ENCODE data around the gene MLC1. TPM values are rescaled to one million over a fixed set of nuclear protein-coding genes. Genes with fewer than 3 reads are reported as not detected.

The MLC1 gene
- total RNA-seq, 1 donor from 2014 or later, result 0.52 TPM

DNA sequence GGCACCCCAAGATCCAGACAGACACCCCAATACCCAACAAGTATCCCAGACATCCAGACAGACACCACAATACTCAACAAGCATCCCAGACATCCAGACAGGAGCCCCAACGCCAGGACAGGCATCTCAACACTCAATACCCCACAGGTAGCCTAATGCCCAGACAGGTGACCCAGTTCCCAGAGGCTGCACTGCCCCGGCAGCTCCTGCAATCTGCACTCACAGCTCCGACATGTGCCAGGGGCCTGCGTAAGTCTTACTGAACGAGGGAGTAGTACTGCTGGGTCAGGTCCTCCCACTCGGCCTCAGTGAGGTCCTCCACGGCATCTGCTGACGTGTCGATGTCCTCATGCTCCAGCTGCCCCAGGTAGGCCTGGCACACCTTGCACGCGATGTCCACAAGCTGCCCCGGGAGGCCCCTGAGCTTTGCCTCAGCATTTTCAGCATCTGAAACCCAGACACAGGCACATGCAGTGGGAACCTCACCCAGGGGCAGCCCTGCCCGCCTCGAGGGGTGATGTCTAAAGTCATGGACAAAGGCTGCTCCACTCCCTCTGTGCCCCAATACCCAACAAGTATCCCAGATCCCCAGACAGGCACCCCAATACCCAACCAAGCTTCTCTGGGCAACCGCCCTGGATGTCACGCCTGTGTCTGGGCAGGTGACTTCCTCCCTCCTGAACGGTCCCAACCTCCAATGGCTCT, 43.7 kb downstream of the MLC1 start:
- no peaks in the 10 kb centered on the region for H3K4me1 ChIP-seq (ENCODE audit: control insufficient read depth in 3 of 3, insufficient read depth in 3 of 3, low read length in 3 of 3)
- peaks cover 6 to 26% (median 15%) of the 10 kb centered on the region in 3 donors for H3K27me3 ChIP-seq (ENCODE audit: control insufficient read depth in 3 of 3, insufficient read depth in 3 of 3, low read length in 3 of 3)
- H3K9ac ChIP-seq (ENCODE audit: low read depth in 1 of 3, low read length in 3 of 3), result no peak overlapping the region
- H3K36me3 ChIP-seq (ENCODE audit: control insufficient read depth in 3 of 3, insufficient read depth in 3 of 3, low read length in 3 of 3), result no peaks in the 10 kb centered on the region
- H3K4me3 ChIP-seq (ENCODE audit: low read length in 3 of 3), result no peak overlapping the region
- peaks cover 3 to 6% (median 4%) of the 10 kb centered on the region in 3 donors for H3K9me3 ChIP-seq (ENCODE audit: control insufficient read depth in 3 of 3, low read length in 3 of 3)
- no peak overlapping the region for H3K27ac ChIP-seq (ENCODE audit: low read depth, low read length)

DNA sequence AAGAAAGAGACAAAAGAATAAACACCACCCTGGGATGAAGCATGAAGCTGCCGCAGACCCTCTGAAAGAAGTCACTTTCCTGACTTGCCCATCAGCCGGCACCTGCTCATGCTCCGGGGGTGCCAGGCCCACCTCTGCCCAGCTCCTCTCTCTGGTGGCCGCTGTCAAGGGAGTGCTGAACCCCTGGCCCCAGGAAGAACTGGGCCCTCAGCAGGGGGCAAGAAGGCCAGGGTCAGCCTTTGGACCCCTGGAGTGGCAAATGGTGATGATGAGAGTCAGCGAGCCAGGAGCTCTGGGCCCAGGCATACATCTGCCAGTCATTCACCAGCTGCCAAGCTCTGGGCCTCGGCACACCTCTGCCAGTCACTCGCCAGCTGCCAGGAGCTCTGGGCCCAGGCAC, 44.5 kb downstream of the MLC1 start:
- Histone ChIP-seq H3K27me3 (ENCODE audit: control insufficient read depth in 3 of 3, insufficient read depth in 3 of 3, low read length in 3 of 3) (peaks cover 6 to 27% (median 19%) of the 10 kb centered on the region in 3 donors), H3K4me3 (ENCODE audit: low read length in 3 of 3) (no peak overlapping the region), H3K9ac (ENCODE audit: low read depth in 1 of 3, low read length in 3 of 3) (no peak overlapping the region), H3K27ac (ENCODE audit: low read depth, low read length) (no peak overlapping the region), H3K9me3 (ENCODE audit: control insufficient read depth in 3 of 3, low read length in 3 of 3) (peaks cover 3 to 6% (median 4%) of the 10 kb centered on the region in 3 donors), H3K4me1 (ENCODE audit: control insufficient read depth in 3 of 3, insufficient read depth in 3 of 3, low read length in 3 of 3) (no peaks in the 10 kb centered on the region), H3K36me3 (ENCODE audit: control insufficient read depth in 3 of 3, insufficient read depth in 3 of 3, low read length in 3 of 3) (no peaks in the 10 kb centered on the region)

DNA sequence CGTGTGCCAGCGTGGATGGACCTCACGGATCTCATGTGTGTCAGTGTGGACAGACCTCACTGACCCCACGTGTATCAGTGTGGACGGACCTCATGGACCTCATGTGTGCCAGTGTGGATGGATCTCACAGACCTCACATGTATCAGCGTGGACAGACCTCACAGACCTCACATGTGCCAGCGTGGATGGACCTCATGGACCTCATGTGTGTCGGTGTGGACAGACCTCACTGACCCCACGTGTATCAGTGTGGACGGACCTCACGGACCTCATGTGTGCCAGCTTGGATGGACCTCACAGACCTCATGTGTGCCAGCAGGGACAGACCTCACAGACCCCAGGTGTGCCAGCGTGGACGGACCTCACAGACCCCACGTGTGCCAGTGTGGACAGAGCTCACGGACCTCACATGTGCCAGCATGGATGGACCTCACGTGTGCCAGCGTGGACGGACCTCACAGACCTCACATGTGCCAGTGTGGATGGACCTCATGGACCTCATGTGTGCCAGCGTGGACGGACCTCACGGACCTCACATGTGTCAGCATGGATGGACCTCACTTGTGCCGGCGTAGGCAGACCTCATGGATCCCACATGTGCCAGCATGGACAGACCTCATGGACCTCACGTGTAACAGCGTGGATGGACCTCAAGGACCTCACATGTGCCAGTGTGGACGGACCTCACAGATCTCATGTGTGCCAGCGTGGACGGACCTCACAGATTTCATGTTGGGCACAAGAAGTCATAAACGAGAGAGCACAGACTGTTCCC, 45.4 kb downstream of the MLC1 start:
- Histone ChIP-seq H3K9ac (ENCODE audit: low read depth in 1 of 3, low read length in 3 of 3) (no peak overlapping the region), H3K4me1 (ENCODE audit: control insufficient read depth in 3 of 3, insufficient read depth in 3 of 3, low read length in 3 of 3) (no peaks in the 10 kb centered on the region), H3K9me3 (ENCODE audit: control insufficient read depth in 3 of 3, low read length in 3 of 3) (peaks cover 3 to 6% (median 4%) of the 10 kb centered on the region in 3 donors), H3K27ac (ENCODE audit: low read depth, low read length) (no peak overlapping the region), H3K27me3 (ENCODE audit: control insufficient read depth in 3 of 3, insufficient read depth in 3 of 3, low read length in 3 of 3) (peaks cover 13 to 34% (median 16%) of the 10 kb centered on the region in 3 donors), H3K4me3 (ENCODE audit: low read length in 3 of 3) (no peak overlapping the region), H3K36me3 (ENCODE audit: control insufficient read depth in 3 of 3, insufficient read depth in 3 of 3, low read length in 3 of 3) (no peaks in the 10 kb centered on the region)

DNA sequence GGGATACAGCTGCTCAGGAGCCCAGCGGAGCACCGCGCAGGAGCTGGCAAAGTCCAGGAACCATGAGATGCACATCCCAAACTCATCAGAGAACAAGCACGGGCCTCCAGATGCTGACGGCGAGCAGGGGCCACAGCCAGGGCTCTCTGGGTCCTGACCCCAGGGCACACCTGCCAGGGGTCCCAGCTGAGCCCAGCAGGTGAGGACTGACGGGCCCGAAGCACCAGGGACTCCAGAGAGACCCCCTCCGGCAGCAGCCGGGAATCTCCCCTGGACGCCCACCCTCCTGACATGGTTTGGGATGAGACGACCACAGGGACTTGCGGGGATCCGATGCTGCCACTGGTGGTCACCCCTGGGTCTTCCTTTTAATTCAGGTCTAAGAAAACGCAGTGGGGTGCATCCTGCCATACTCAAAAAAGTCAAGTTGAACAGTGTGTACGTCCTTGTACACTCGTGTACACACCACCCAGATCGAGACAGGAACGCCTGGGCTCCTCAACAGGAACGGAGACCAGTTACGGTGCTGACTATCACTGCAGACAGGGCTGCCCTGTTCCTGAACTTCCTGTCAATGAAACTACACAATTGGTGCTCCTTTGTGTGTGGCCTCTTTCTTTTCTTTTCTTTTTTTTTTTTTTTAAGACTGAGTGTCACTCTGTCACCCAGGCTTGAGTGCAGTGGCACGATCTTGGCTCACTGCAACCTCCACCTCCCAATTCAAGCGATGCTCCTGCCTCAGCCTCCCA, 49.1 kb downstream of the MLC1 start:
- Histone ChIP-seq H3K9ac (ENCODE audit: low read depth in 1 of 3, low read length in 3 of 3) (no peak overlapping the region), H3K27ac (ENCODE audit: low read depth, low read length) (no peak overlapping the region), H3K4me1 (ENCODE audit: control insufficient read depth in 3 of 3, insufficient read depth in 3 of 3, low read length in 3 of 3) (no peaks in the 10 kb centered on the region), H3K9me3 (ENCODE audit: control insufficient read depth in 3 of 3, low read length in 3 of 3) (peaks cover 3 to 6% (median 4%) of the 10 kb centered on the region in 3 donors), H3K27me3 (ENCODE audit: control insufficient read depth in 3 of 3, insufficient read depth in 3 of 3, low read length in 3 of 3) (peaks cover 20 to 51% (median 44%) of the 10 kb centered on the region in 3 donors), H3K4me3 (ENCODE audit: low read length in 3 of 3) (no peak overlapping the region), H3K36me3 (ENCODE audit: control insufficient read depth in 3 of 3, insufficient read depth in 3 of 3, low read length in 3 of 3) (no peaks in the 10 kb centered on the region)

DNA sequence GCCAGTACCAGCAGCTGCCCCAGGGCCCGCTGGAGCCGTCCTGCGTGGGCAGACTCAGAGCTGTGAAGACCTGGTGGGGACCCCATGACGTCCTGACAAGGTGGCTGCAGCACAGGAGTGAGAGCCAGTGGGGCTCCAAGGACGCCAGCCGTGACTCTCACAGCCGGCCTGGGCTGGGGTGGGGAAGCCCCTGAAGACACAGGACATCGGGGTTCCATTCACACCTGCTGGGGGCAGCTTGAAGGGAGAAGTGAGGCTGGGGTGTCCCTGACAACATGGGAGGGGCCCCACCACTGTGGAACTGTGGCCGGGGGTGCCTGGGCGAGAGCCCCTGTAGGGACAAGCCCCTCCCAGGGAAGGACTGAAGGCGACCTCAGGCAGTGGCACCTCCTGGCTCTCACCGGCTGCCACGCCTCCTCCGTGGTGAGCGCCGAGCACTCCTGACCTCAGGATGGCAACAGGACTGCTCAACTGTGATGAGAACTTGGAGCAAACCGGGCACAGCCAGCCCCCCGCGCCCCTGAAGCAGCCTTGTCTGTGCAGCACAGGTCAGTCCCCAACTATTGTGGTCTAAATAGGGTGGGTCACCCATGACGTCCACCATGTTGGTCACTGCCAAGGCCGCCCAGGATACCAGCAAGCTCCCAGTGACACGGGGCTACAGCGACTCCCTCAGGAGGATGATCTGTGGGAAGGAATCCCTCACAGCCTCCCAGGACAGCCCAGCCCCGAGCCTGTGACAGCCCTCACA, 49.9 kb downstream of the MLC1 start:
- Histone ChIP-seq H3K9me3 (ENCODE audit: control insufficient read depth in 3 of 3, low read length in 3 of 3) (peaks cover 3 to 6% (median 4%) of the 10 kb centered on the region in 3 donors), H3K27me3 (ENCODE audit: control insufficient read depth in 3 of 3, insufficient read depth in 3 of 3, low read length in 3 of 3) (peaks cover 29 to 57% (median 48%) of the 10 kb centered on the region in 3 donors), H3K4me3 (ENCODE audit: low read length in 3 of 3) (no peak overlapping the region), H3K4me1 (ENCODE audit: control insufficient read depth in 3 of 3, insufficient read depth in 3 of 3, low read length in 3 of 3) (no peaks in the 10 kb centered on the region), H3K27ac (ENCODE audit: low read depth, low read length) (no peak overlapping the region), H3K9ac (ENCODE audit: low read depth in 1 of 3, low read length in 3 of 3) (no peak overlapping the region), H3K36me3 (ENCODE audit: control insufficient read depth in 3 of 3, insufficient read depth in 3 of 3, low read length in 3 of 3) (no peaks in the 10 kb centered on the region)

DNA sequence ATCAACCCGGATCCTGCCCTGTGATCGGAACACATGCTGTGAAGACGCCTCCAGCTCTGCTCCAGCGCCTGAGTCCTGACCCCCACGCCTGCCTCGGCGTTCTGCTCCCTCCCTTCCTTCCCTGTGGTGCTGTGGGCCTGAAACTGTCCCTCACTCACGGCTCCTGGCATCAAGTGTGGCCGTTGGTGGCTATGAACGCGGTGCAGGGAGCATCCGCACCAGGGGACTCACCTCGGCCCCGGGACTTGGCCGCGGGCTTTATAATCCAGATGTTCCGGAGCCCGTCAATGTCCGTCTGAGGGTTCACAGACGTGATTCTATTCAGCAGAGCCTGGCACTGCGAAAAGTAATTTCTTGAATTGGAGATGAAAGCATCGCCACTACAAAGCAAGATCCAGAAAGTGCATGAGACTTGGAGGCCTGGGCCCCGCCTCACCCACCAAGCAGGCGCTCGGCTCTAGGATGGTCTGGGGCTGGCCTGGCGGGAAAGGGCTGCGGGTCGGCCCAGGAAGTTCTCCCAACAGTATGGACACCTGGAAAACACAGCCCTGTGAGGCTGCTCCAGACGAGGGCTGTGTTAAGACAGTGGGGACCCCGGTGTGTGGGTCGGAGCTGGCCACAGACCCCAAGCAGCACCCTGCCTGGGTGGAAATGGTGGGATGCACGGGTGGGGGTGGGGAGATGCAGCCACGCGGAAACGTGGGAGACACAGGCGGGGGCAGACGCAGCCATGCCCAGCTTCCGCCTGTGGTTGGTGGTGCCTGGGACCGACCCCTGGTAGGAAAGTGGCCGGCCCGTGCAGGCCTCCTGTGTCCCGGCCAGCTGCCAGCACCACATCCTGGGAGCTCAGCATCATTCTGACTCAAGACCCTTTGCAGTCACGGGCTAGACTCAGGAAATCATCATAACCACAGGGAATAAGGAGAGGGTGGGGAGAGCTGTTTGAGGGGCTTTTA, 50.8 kb downstream of the MLC1 start:
- H3K27me3 ChIP-seq (ENCODE audit: control insufficient read depth in 3 of 3, insufficient read depth in 3 of 3, low read length in 3 of 3), result peaks cover 28 to 53% (median 48%) of the 10 kb centered on the region in 3 donors
- no peaks in the 10 kb centered on the region for H3K36me3 ChIP-seq (ENCODE audit: control insufficient read depth in 3 of 3, insufficient read depth in 3 of 3, low read length in 3 of 3)
- H3K9ac ChIP-seq (ENCODE audit: low read depth in 1 of 3, low read length in 3 of 3), result no peak overlapping the region
- no peak overlapping the region for H3K4me3 ChIP-seq (ENCODE audit: low read length in 3 of 3)
- H3K27ac ChIP-seq (ENCODE audit: low read depth, low read length), result no peak overlapping the region
- peaks cover 0 to under 1% (median 0%) of the 10 kb centered on the region in 3 donors for H3K9me3 ChIP-seq (ENCODE audit: control insufficient read depth in 3 of 3, low read length in 3 of 3)
- H3K4me1 ChIP-seq (ENCODE audit: control insufficient read depth in 3 of 3, insufficient read depth in 3 of 3, low read length in 3 of 3), result no peaks in the 10 kb centered on the region

DNA sequence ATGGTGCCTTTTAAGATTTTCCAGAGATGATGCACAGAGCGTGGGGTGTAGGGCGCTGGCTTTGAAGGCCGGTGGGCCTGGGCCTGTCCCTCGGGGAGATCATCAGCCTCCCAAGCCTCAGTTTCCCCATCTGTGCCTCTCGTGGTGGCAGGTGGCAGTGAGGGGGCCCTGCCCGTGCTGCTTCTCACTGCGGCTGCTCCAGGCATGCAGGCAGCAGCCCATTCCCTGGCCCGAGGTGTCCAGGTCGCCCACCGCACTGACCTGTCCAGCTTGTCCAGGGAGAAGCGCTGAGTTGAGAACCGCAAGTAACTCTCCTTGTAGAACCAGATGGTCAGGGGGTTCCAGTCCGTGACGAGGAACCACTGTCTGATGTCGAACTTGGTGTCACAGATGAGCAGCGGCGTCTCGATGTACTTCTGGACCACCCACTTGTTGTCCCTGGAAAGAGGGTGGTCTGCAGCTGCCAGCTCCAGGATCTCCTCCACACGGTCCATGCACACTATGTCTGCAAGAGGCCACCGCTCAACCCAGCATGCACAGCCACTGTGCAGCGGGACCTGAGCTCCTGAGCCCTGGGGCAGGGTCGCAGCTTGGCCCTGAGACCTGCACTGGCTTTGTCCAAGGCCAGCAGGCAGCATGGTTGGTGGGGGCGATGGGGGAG, 52.2 kb downstream of the MLC1 start:
- Histone ChIP-seq H3K4me3 (ENCODE audit: low read length in 3 of 3) (no peak overlapping the region), H3K9ac (ENCODE audit: low read depth in 1 of 3, low read length in 3 of 3) (no peak overlapping the region), H3K9me3 (ENCODE audit: control insufficient read depth in 3 of 3, low read length in 3 of 3) (no peaks in the 10 kb centered on the region), H3K4me1 (ENCODE audit: control insufficient read depth in 3 of 3, insufficient read depth in 3 of 3, low read length in 3 of 3) (peaks cover 1 to 2% (median 2%) of the 10 kb centered on the region in 3 donors), H3K27me3 (ENCODE audit: control insufficient read depth in 3 of 3, insufficient read depth in 3 of 3, low read length in 3 of 3) (peaks cover 32 to 56% (median 49%) of the 10 kb centered on the region in 3 donors), H3K27ac (ENCODE audit: low read depth, low read length) (no peak overlapping the region), H3K36me3 (ENCODE audit: control insufficient read depth in 3 of 3, insufficient read depth in 3 of 3, low read length in 3 of 3) (no peaks in the 10 kb centered on the region)

DNA sequence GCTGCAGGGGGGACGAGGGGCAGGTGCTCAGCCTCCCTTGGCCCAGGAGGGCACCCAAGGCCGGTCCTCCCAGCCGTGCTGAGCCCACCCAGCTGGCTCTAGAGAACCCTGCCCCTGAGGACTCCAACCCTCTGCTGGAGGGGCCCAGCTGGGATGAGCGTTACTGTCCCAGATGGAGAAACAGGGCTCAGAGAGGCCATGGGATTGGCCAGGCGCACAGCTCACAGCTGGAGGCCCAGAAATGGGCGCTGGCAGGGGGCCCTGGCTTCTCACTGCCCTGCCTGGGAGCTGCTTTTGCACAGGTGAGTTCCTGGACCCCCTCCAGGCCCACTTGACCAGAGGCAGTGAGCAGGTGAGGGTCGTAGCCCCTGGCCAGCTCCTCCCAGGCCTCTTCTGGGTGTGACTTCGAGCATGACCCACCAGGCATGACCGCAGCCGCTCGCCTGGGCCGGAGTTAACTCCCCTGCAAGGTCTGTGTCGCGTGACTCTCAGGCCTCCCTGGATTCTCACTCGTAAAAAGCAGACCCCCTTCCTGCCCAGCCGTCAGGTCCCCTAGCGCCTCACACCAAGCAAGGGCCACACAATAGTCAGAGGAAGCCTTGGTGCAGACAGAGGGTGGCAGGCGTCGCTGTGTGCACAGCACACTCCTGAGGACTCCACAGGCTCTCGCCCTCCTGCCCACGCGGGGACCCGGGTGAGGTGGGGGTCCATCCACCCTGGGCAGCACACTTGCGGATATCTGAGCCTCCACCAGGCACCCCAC, 52.9 kb downstream of the MLC1 start:
- Histone ChIP-seq H3K27ac (ENCODE audit: low read depth, low read length) (no peak overlapping the region), H3K4me3 (ENCODE audit: low read length in 3 of 3) (no peak overlapping the region), H3K4me1 (ENCODE audit: control insufficient read depth in 3 of 3, insufficient read depth in 3 of 3, low read length in 3 of 3) (peaks cover 8 to 9% (median 8%) of the 10 kb centered on the region in 3 donors), H3K27me3 (ENCODE audit: control insufficient read depth in 3 of 3, insufficient read depth in 3 of 3, low read length in 3 of 3) (peaks cover 39 to 61% (median 55%) of the 10 kb centered on the region in 3 donors), H3K9me3 (ENCODE audit: control insufficient read depth in 3 of 3, low read length in 3 of 3) (no peaks in the 10 kb centered on the region), H3K9ac (ENCODE audit: low read depth in 1 of 3, low read length in 3 of 3) (no peak overlapping the region), H3K36me3 (ENCODE audit: control insufficient read depth in 3 of 3, insufficient read depth in 3 of 3, low read length in 3 of 3) (no peaks in the 10 kb centered on the region)

Measured in skeletal muscle tissue (tissue), 4 donors.